SU-DHL-6 (cell line): ENCODE measurements around the gene KLHL29.

Source experiments
- H2AFZ ChIP-seq: fragments of 200-600 bp; sonication (generic); 2 replicates; pipeline ENCODE4 v1.6.1; 2014; ENCODE audit warnings: low read depth, mild to moderate bottlenecking, moderate library complexity, mixed read lengths, antibody characterized with exemption, low read length; ENCODE audit not compliant: severe bottlenecking
- H3F3A ChIP-seq: fragments of 200-600 bp; shearing (Covaris generic); 2 replicates; pipeline ENCODE4 v1.6.0; 2016; ENCODE audit warnings: antibody characterized with exemption, mild to moderate bottlenecking; ENCODE audit not compliant: insufficient read depth
- H3K27ac ChIP-seq: fragments of 200-600 bp; sonication (generic); 2 replicates; pipeline ENCODE4 v1.5.1; 2016; ENCODE audit warnings: low read depth, mild to moderate bottlenecking, low read length, moderate library complexity, mixed read lengths
- H3K27me3 ChIP-seq: fragments of 200-600 bp; sonication (generic), shearing (Covaris generic); 2 replicates; pipeline ENCODE4 v1.6.0; 2014; ENCODE audit warnings: mild to moderate bottlenecking, low read length
- H3K36me3 ChIP-seq: fragments of 200-600 bp; sonication (generic); 2 replicates; pipeline ENCODE4 v1.6.1; 2014; ENCODE audit warnings: mild to moderate bottlenecking, low read length, mixed read lengths
- H3K4me2 ChIP-seq: fragments of 300-600, 200-600 bp; shearing (Covaris generic), sonication (generic); 2 replicates; pipeline ENCODE4 v1.6.0; 2014; ENCODE audit warnings: low read length, low read depth, mild to moderate bottlenecking; ENCODE audit not compliant: poor library complexity, severe bottlenecking
- H3K4me3 ChIP-seq: fragments of 200-600 bp; sonication (generic); 2 replicates; pipeline ENCODE4 v1.5.1; 2014; ENCODE audit warnings: antibody characterized with exemption, low read length, mild to moderate bottlenecking, mixed read lengths; ENCODE audit not compliant: insufficient read depth, poor library complexity, severe bottlenecking
- H3K79me2 ChIP-seq: fragments of 200-600 bp; sonication (generic); 2 replicates; pipeline ENCODE4 v1.6.1; 2014; ENCODE audit warnings: mild to moderate bottlenecking, low read length, moderate library complexity; ENCODE audit not compliant: insufficient read depth
- H3K9ac ChIP-seq: fragments of 200-600 bp; sonication (generic); 2 replicates; pipeline ENCODE4 v1.7.0; 2014; ENCODE audit warnings: mild to moderate bottlenecking, low read length
- H3K9me2 ChIP-seq: fragments of 200-600 bp; sonication (generic); replicated peaks from 2 replicates; pipeline ENCODE4 v1.6.1; 2014; ENCODE audit warnings: low read length; ENCODE audit not compliant: insufficient read depth
- H3K9me3 ChIP-seq: fragments of 200-600 bp; sonication (generic); 2 replicates; pipeline ENCODE4 v1.6.1; 2014; ENCODE audit warnings: low read length, mixed read lengths; ENCODE audit not compliant: insufficient read depth
- H4K20me1 ChIP-seq: fragments of 200-600 bp; sonication (generic); 2 replicates; pipeline ENCODE4 v1.6.1; 2014; ENCODE audit warnings: low read depth, mild to moderate bottlenecking, antibody characterized with exemption, low read length, moderate library complexity, mixed read lengths
- CTCF ChIP-seq: fragments of 200-600 bp; sonication (generic); IDR thresholded peaks from one replicate; pipeline ENCODE4 v1.5.1; 2017; ENCODE audit warnings: antibody characterized with exemption, mild to moderate bottlenecking, low read length, moderate library complexity; ENCODE audit not compliant: insufficient read depth, poor library complexity, severe bottlenecking
- EZH2phosphoT487 ChIP-seq: fragments of 200-600 bp; sonication (generic), shearing (Covaris generic); conservative IDR thresholded peaks from 2 replicates; pipeline ENCODE4 v1.6.1; 2018; ENCODE audit warnings: mild to moderate bottlenecking, antibody characterized with exemption, low read length, moderate library complexity, mixed read lengths

KLHL29 gene

GRCh38 chr2:23489471-23490322 is 104.7 kb downstream of the KLHL29 start:
- H4K20me1 ChIP-seq, result no peaks in the 10 kb centered on the region
- TF ChIP-seq EZH2phosphoT487, result no peak
- TF ChIP-seq CTCF, result no peak

GRCh38 chr2:23491591-23492336 is 106.8 kb downstream of the KLHL29 start:
- H3K9me3 ChIP-seq, result no peaks in the 10 kb centered on the region
- TF ChIP-seq EZH2phosphoT487 (no peak), CTCF (no peak)
- H3K9ac ChIP-seq, result no peak overlapping the region
- H3K36me3 ChIP-seq, result no peaks in the 10 kb centered on the region
- H2AFZ ChIP-seq, result no peak overlapping the region
- no peak overlapping the region for H3K27ac ChIP-seq
- H3K9me2 ChIP-seq, result no peaks in the 10 kb centered on the region
- no peaks in the 10 kb centered on the region for H3K79me2 ChIP-seq
- no peaks in the 10 kb centered on the region for H3K27me3 ChIP-seq
- no peak overlapping the region for H3K4me3 ChIP-seq
- H3F3A ChIP-seq, result no peaks in the 10 kb centered on the region
- no peaks in the 10 kb centered on the region for H4K20me1 ChIP-seq
- no peak overlapping the region for H3K4me2 ChIP-seq

More at GRCh38 chr2:23489471-23490322, 104.7 kb downstream of the KLHL29 start:
- Histone ChIP-seq H2AFZ (no peak overlapping the region), H3F3A (no peaks in the 10 kb centered on the region), H3K36me3 (no peaks in the 10 kb centered on the region), H3K27me3 (no peaks in the 10 kb centered on the region), H3K4me2 (no peak overlapping the region), H3K27ac (no peak overlapping the region), H3K9me3 (no peaks in the 10 kb centered on the region), H3K9me2 (no peaks in the 10 kb centered on the region), H3K9ac (no peak overlapping the region), H3K79me2 (no peaks in the 10 kb centered on the region), H3K4me3 (no peak overlapping the region)

- no peaks in the 10 kb centered on the region for H3K79me2 ChIP-seq
- no peak overlapping the region for H3K9ac ChIP-seq
- no peak overlapping the region for H2AFZ ChIP-seq
- H4K20me1 ChIP-seq, result no peaks in the 10 kb centered on the region
- H3K9me2 ChIP-seq, result no peaks in the 10 kb centered on the region
- no peaks in the 10 kb centered on the region for H3K9me3 ChIP-seq
- H3K4me3 ChIP-seq, result no peak overlapping the region
- TF ChIP-seq CTCF, result no peak
- no peak for TF ChIP-seq EZH2phosphoT487
- H3K27ac ChIP-seq, result no peak overlapping the region
- H3K36me3 ChIP-seq, result no peaks in the 10 kb centered on the region
- H3F3A ChIP-seq, result no peaks in the 10 kb centered on the region
- H3K4me2 ChIP-seq, result no peak overlapping the region
- H3K27me3 ChIP-seq, result no peaks in the 10 kb centered on the region
Measured at GRCh38 chr2:23492337-23492675, 107.3 kb downstream of the KLHL29 start.
